Left ventricle myocardium inferior (tissue), 1 donor: ENCODE measurements around the gene EIF5. TPM values are rescaled to one million over a fixed set of nuclear protein-coding genes. Genes with fewer than 3 reads are reported as not detected.

Experiments
- DNase-seq: peaks from one replicate; pipeline ENCODE4 v3.0.0-alpha.2; 2020
- H3K27ac ChIP-seq: fragments of 200-600 bp; replicated peaks from 2 replicates; pipeline ENCODE4 v1.8.0; 2021
- H3K27me3 ChIP-seq: fragments of 200-600 bp; 2 replicates; pipeline ENCODE4 v1.8.0; 2021; ENCODE audit warnings: low read depth
- H3K36me3 ChIP-seq: fragments of 200-600 bp; 2 replicates; pipeline ENCODE4 v1.8.0; 2021
- H3K4me1 ChIP-seq: fragments of 200-600 bp; 2 replicates; pipeline ENCODE4 v1.8.0; 2021
- H3K4me3 ChIP-seq: fragments of 200-600 bp; 2 replicates; pipeline ENCODE4 v1.8.0; 2021; ENCODE audit warnings: mild to moderate bottlenecking, moderate library complexity
- H3K9me3 ChIP-seq: fragments of 200-600 bp; replicated peaks from 2 replicates; pipeline ENCODE4 v1.8.0; 2021
- CTCF ChIP-seq: fragments of 200-600 bp; IDR thresholded peaks from 2 replicates; pipeline ENCODE4 v1.8.0; 2021; ENCODE audit warnings: antibody characterized with exemption, mild to moderate bottlenecking, borderline replicate concordance
- intact Hi-C: fragments of 100-400 bp; cut with micrococcal nuclease; formaldehyde crosslinking; loops from one replicate; pipeline ENCODE4 v1.11.0; 2022
- total RNA-seq: library from RNA; stranded (reverse); fragmentation: NEBNext Ultra II Directional; extraction: Animal tissue kit (Norgen Biotek cat#: 25700); gene quantifications from one replicate; pipeline ENCODE4 v1.2.1, GENCODE V29; 2021
- donor health status: DM: no; HTN: yes; CAD: no; lungs with severe emphysema.

EIF5 gene
- total RNA-seq, 1 donor from 2014 or later: 260 TPM

GRCh38 chr14:103293465-103293864 is 40.6 kb upstream of the EIF5 start:
- TF ChIP-seq CTCF: no peak
- Histone ChIP-seq H3K27me3 (peaks cover 74% of the 10 kb centered on the region), H3K9me3 (no peaks in the 10 kb centered on the region), H3K4me3 (no peak overlapping the region), H3K27ac (no peak overlapping the region), H3K36me3 (no peaks in the 10 kb centered on the region), H3K4me1 (no peaks in the 10 kb centered on the region)
- no peak for DNase-seq
- intact Hi-C loops: loop anchor here (5.0 kb wide), 1 partner anchor 186 kb away; no protein-coding TSS in a partner anchor

- no peak for DNase-seq
- H3K36me3 ChIP-seq: no peaks in the 10 kb centered on the region
- no peaks in the 10 kb centered on the region for H3K4me1 ChIP-seq
- no peaks in the 10 kb centered on the region for H3K9me3 ChIP-seq
- no peak overlapping the region for H3K4me3 ChIP-seq
- no peak for TF ChIP-seq CTCF
- intact Hi-C loops: loop anchor here (5.0 kb wide), 1 partner anchor 187 kb away; no protein-coding TSS in a partner anchor
- H3K27me3 ChIP-seq: peaks cover 68% of the 10 kb centered on the region
- H3K27ac ChIP-seq: no peak overlapping the region
These were observed 39.9 kb upstream of the EIF5 start for GRCh38 chr14:103294091-103294490.

- intact Hi-C loops: no loop called here
- no peaks in the 10 kb centered on the region for H3K36me3 ChIP-seq
- H3K27me3 ChIP-seq: peaks cover 52% of the 10 kb centered on the region
- no peak for DNase-seq
- H3K27ac ChIP-seq: no peak overlapping the region
- H3K4me3 ChIP-seq: no peak overlapping the region
- H3K9me3 ChIP-seq: no peaks in the 10 kb centered on the region
- no peaks in the 10 kb centered on the region for H3K4me1 ChIP-seq
- no peak for TF ChIP-seq CTCF
These were observed 38.0 kb upstream of the EIF5 start for GRCh38 chr14:103296007-103296406.

GRCh38 chr14:103296987-103297386 is 37.0 kb upstream of the EIF5 start:
- TF ChIP-seq CTCF: no peak
- no peak overlapping the region for H3K27ac ChIP-seq
- no peaks in the 10 kb centered on the region for H3K4me1 ChIP-seq
- H3K36me3 ChIP-seq: no peaks in the 10 kb centered on the region
- intact Hi-C loops: no loop called here
- H3K4me3 ChIP-seq: no peak overlapping the region
- no peak for DNase-seq
- H3K27me3 ChIP-seq: peaks cover 42% of the 10 kb centered on the region
- no peaks in the 10 kb centered on the region for H3K9me3 ChIP-seq

GRCh38 chr14:103298620-103299019 is 35.4 kb upstream of the EIF5 start:
- no peak overlapping the region for H3K4me3 ChIP-seq
- no peak overlapping the region for H3K27ac ChIP-seq
- H3K9me3 ChIP-seq: no peaks in the 10 kb centered on the region
- intact Hi-C loops: no loop called here
- peaks cover 26% of the 10 kb centered on the region for H3K27me3 ChIP-seq
- no peaks in the 10 kb centered on the region for H3K36me3 ChIP-seq
- no peaks in the 10 kb centered on the region for H3K4me1 ChIP-seq
- DNase-seq: no peak
- TF ChIP-seq CTCF: no peak
